B cell (primary cell): ENCODE measurements around the gene TTC1. TPM values are rescaled to one million over a fixed set of nuclear protein-coding genes. Genes with fewer than 3 reads are reported as not detected.
"Not testable (repeated sequence)": the region's sequence is repeated elsewhere in the genome, so short reads cannot be mapped to it uniquely, and the experiment has no call there.

Experiments
- ATAC-seq: fragments of 200-7000 bp; cut with Tn5 transposase; one replicate; pipeline ENCODE4 v1.10.0; 2021; ENCODE audit warnings: low read depth, mild to moderate bottlenecking, moderate number of reproducible peaks, moderate library complexity
- CTCF ChIA-PET: fragments of 350-600 bp; sonication (Branson Sonifier 250); formaldehyde crosslinking; loops from one replicate; lab custom pipeline; 2021; ENCODE audit warnings: antibody characterized with exemption, inconsistent platforms; lab: Charles Lee
- POLR2A ChIA-PET: fragments of 350-600 bp; sonication (Branson Sonifier 250); formaldehyde crosslinking; loops from one replicate; lab custom pipeline; 2021; ENCODE audit warnings: antibody characterized with exemption; lab: Charles Lee
- DNase-seq: peaks from one replicate; pipeline ENCODE4 v3.0.0; 2013
- H2AFZ ChIP-seq: 2 replicates; pipeline ENCODE4 v1.6.1; 2012; ENCODE audit warnings: mild to moderate bottlenecking, low read depth, low read length; ENCODE audit not compliant: insufficient read depth, poor library complexity, severe bottlenecking
- H3K27ac ChIP-seq, 2 donors: 1 replicate in 1 of 2; 2 replicates in 1 of 2; pipeline ENCODE4 v1.5.1; 2012 to 2013; ENCODE audit warnings: low read length in 2 of 2, mild to moderate bottlenecking in 2 of 2, moderate library complexity in 1 of 2
- H3K27me3 ChIP-seq, 4 experiments: fragments of 200-600 bp in 1 of 4; sonication (generic) in 1 of 4; replicated peaks in 1 of 4; 1 replicate in 2 of 4; 2 replicates in 2 of 4; pipeline versions ENCODE4 v1.6.1 to v1.7.0; 2013 to 2016; ENCODE audit warnings: low read length in 3 of 4, mild to moderate bottlenecking in 2 of 4, mixed read lengths in 1 of 4, moderate library complexity in 1 of 4; ENCODE audit not compliant: insufficient read depth in 4 of 4, control insufficient read depth in 3 of 4; ENCODE audit errors: control extremely low read depth in 1 of 4
- H3K36me3 ChIP-seq, 2 experiments: replicated peaks in 1 of 2; 1 replicate in 1 of 2; 2 replicates in 1 of 2; pipeline versions ENCODE4 v1.6.1 to v1.7.1; 2013; ENCODE audit warnings: low read length in 1 of 2; ENCODE audit not compliant: insufficient read depth in 2 of 2, control insufficient read depth in 1 of 2; ENCODE audit errors: control extremely low read depth in 1 of 2, extremely low read depth in 1 of 2
- H3K4me1 ChIP-seq, 2 donors: fragments of 200-600 bp in 1 of 2; sonication (generic) in 1 of 2; 1 replicate in 1 of 2; 2 replicates in 1 of 2; pipeline versions ENCODE4 v1.5.1 to v1.6.1; 2013 to 2017; ENCODE audit warnings: low read length in 2 of 2; ENCODE audit not compliant: control insufficient read depth in 2 of 2, insufficient read depth in 2 of 2
- H3K4me2 ChIP-seq: replicated peaks from 2 replicates; pipeline ENCODE3; 2012; ENCODE audit warnings: mild to moderate bottlenecking, low read depth, low read length; ENCODE audit not compliant: poor library complexity, severe bottlenecking
- H3K4me3 ChIP-seq, 5 experiments: fragments of 200-600 bp in 1 of 5; sonication (generic) in 1 of 5; 1 replicate in 3 of 5; 2 replicates in 2 of 5; pipeline versions ENCODE4 v1.5.1 to v1.7.0; 2011 to 2016; ENCODE audit warnings: low read length in 4 of 5, mild to moderate bottlenecking in 4 of 5, low read depth in 2 of 5, control low read depth in 1 of 5, moderate library complexity in 1 of 5; ENCODE audit not compliant: insufficient read depth in 1 of 5; ENCODE audit errors: control extremely low read depth in 1 of 5, extremely low read depth in 1 of 5
- H3K79me2 ChIP-seq: fragments of 200-600 bp; sonication (generic); one replicate; pipeline ENCODE4 v1.6.0; 2016; ENCODE audit warnings: low read length; ENCODE audit not compliant: control insufficient read depth, insufficient read depth
- H3K9ac ChIP-seq: fragments of 200-600 bp; sonication (generic); 2 replicates; pipeline ENCODE4 v1.6.1; 2017; ENCODE audit warnings: mild to moderate bottlenecking, low read length, moderate library complexity
- H3K9me3 ChIP-seq, 3 donors: one replicate each; pipeline versions ENCODE4 v1.6.1 to v1.7.1; 2013; ENCODE audit warnings: low read length in 2 of 3; ENCODE audit not compliant: control insufficient read depth in 2 of 3, insufficient read depth in 1 of 3; ENCODE audit errors: control extremely low read depth in 1 of 3
- H4K20me1 ChIP-seq: 2 replicates; pipeline ENCODE4 v1.6.0; 2012; ENCODE audit warnings: mild to moderate bottlenecking, low read length; ENCODE audit not compliant: insufficient read depth, control insufficient read depth, poor library complexity, severe bottlenecking
- H3K27ac Mint-ChIP-seq: one replicate; pipeline ENCODE4 v1.8.0; 2021; ENCODE audit warnings: mixed read lengths
- H3K27me3 Mint-ChIP-seq: one replicate; pipeline ENCODE4 v1.8.0; 2021; ENCODE audit warnings: mixed read lengths
- H3K4me1 Mint-ChIP-seq: one replicate; pipeline ENCODE4 v1.8.0; 2021; ENCODE audit warnings: mixed read lengths
- H3K4me3 Mint-ChIP-seq: one replicate; pipeline ENCODE4 v1.8.0; 2021; ENCODE audit warnings: mixed read lengths
- H3K9me3 Mint-ChIP-seq: one replicate; pipeline ENCODE4 v1.8.0; 2022; ENCODE audit warnings: mixed read lengths; ENCODE audit not compliant: insufficient read depth
- CTCF ChIP-seq: fragments of 200-600 bp; IDR thresholded peaks from one replicate; pipeline ENCODE4 v1.8.0; 2022; ENCODE audit warnings: antibody characterized with exemption, mild to moderate bottlenecking
- EZH2 ChIP-seq: IDR thresholded peaks from 2 replicates; pipeline ENCODE4 v1.6.1; 2012; ENCODE audit warnings: borderline replicate concordance, low read depth, mild to moderate bottlenecking, moderate library complexity, low read length; ENCODE audit not compliant: insufficient read depth, poor library complexity, severe bottlenecking
- WGBS: methylation state at CpG from one replicate; pipeline ENCODE4 v1.1.5; 2013; ENCODE audit warnings: missing lambda C conversion rate; ENCODE audit not compliant: insufficient coverage; 5-methylcytosine and 5-hydroxymethylcytosine counted together
- intact Hi-C: fragments of 100-400 bp; cut with micrococcal nuclease; formaldehyde crosslinking; loops from one replicate; pipeline ENCODE4 v1.10.0; 2022
- polyA plus RNA-seq: library from polyadenylated mRNA; depleted of rRNA; stranded (reverse); fragments of >200 nt; gene quantifications from 2 replicates; pipeline ENCODE4 v1.2.3, GENCODE V29; 2012
- total RNA-seq, 2 donors: library from RNA; stranded (reverse); fragments of 120-200 nt in 1 of 2; gene quantifications; 1 replicate in 1 of 2; 2 replicates in 1 of 2; pipeline versions ENCODE4 v1.2.3 to v1.2.4, GENCODE V29; 2013 to 2022

The TTC1 gene
- total and polyA plus RNA-seq, 2 donors (not counting 1 experiment from before 2014, with no cell fraction given) = 12.1 to 40.4 TPM

GRCh38 chr5:160009591-160009989 lies 651 bp downstream of the TTC1 start:
- TF ChIP-seq EZH2 (no peak), CTCF (no peak)
- no peak for ATAC-seq
- Histone ChIP-seq H3K4me3 (peak overlapping the region; percentile 85 to 100 (median 98)), H3K27ac (peak overlapping the region; percentile 77 to 96), H3K36me3 (peaks cover 0 to 15% of the 10 kb centered on the region in 2 experiments), H3K9me3 (no peaks in the 10 kb centered on the region), H3K9ac (peak overlapping the region; percentile 100), H3K79me2 (peaks cover 54% of the 10 kb centered on the region), H4K20me1 (no peaks in the 10 kb centered on the region), H2AFZ (peak overlapping the region; percentile 97), H3K27me3 (no peaks in the 10 kb centered on the region), H3K4me1 (peaks cover 18 to 19% of the 10 kb centered on the region in 2 donors), H3K4me2 (peak overlapping the region; percentile 82)
- Mint-ChIP-seq H3K9me3 (no peaks in the 10 kb centered on the region), H3K4me1 (peaks cover 25% of the 10 kb centered on the region), H3K4me3 (peak overlapping the region; percentile 87), H3K27me3 (no peaks in the 10 kb centered on the region), H3K27ac (peak overlapping the region; percentile 27)
- 7% methylated on average over 9 of the region's 11 CpGs for WGBS
- DNase-seq = no peak
- ChIA-PET CTCF (interaction anchor here (0.7 to 3.8 kb wide), 4 partner anchors 11 to 723 kb away, joined by 3 to 34 read pairs (median 16); no protein-coding TSS in a partner anchor), POLR2A (interaction anchor here (0.5 kb wide), 1 partner anchor 76 kb away, joined by 3 read pairs; no protein-coding TSS in a partner anchor)
- intact Hi-C loops = loop anchor here (1.0 to 10.0 kb wide), 5 partner anchors 110 to 802 kb away; partner anchors contain the start of genes IL12B, PWWP2A, RNF145 and SLU7

GRCh38 chr5:160011471-160011870 lies 2.5 kb downstream of the TTC1 start:
- Mint-ChIP-seq H3K9me3 (no peaks in the 10 kb centered on the region), H3K4me3 (no peak overlapping the region), H3K4me1 (peaks cover 25% of the 10 kb centered on the region), H3K27me3 (no peaks in the 10 kb centered on the region), H3K27ac (no peak overlapping the region)
- H3K4me2 ChIP-seq = no peak overlapping the region
- H4K20me1 ChIP-seq = no peaks in the 10 kb centered on the region
- H3K79me2 ChIP-seq = peaks cover 63% of the 10 kb centered on the region
- ATAC-seq = no peak
- no peaks in the 10 kb centered on the region for H3K27me3 ChIP-seq
- H3K4me1 ChIP-seq = peaks cover 18 to 19% of the 10 kb centered on the region in 2 donors
- H3K27ac ChIP-seq = no peak overlapping the region
- no peaks in the 10 kb centered on the region for H3K9me3 ChIP-seq
- POLR2A ChIA-PET = no interaction called here
- H3K4me3 ChIP-seq = no peak overlapping the region
- no peak overlapping the region for H2AFZ ChIP-seq
- peaks cover 2 to 28% of the 10 kb centered on the region in 2 experiments for H3K36me3 ChIP-seq
- TF ChIP-seq CTCF (no peak), EZH2 (no peak)
- CTCF ChIA-PET = interaction anchor here (3.8 kb wide), 1 partner anchor 9 kb away, joined by 34 read pairs; no protein-coding TSS in a partner anchor
- no peak overlapping the region for H3K9ac ChIP-seq
- no peak for DNase-seq
- intact Hi-C loops = no loop called here

- H3K4me2 ChIP-seq, H4K20me1 ChIP-seq, ATAC-seq, intact Hi-C loops, H3K4me3 ChIP-seq, H3K27me3 ChIP-seq, H3K4me3 Mint-ChIP-seq, H2AFZ ChIP-seq, CTCF ChIA-PET, H3K9me3 Mint-ChIP-seq, H3K27ac ChIP-seq, H3K27me3 Mint-ChIP-seq, H3K9ac ChIP-seq, POLR2A ChIA-PET, H3K9me3 ChIP-seq, DNase-seq, H3K27ac Mint-ChIP-seq: not testable (repeated sequence)
- Histone ChIP-seq H3K4me1 (peaks cover 13% of the 10 kb centered on the region in 2 donors), H3K79me2 (peaks cover 54% of the 10 kb centered on the region), H3K36me3 (peaks cover 6 to 35% of the 10 kb centered on the region in 2 experiments)
- 98% methylated on average over 6 of the region's 6 CpGs for WGBS
- H3K4me1 Mint-ChIP-seq = peaks cover 20% of the 10 kb centered on the region
These were observed 5.3 kb downstream of the TTC1 start for GRCh38 chr5:160014197-160014596.
